HG03280 (cell line): Measurements from ENCODE around the gene ANGEL1.

Experiments
- ATAC-seq: cut with Tn5 transposase; IDR thresholded peaks from one replicate; pipeline ENCODE4 v1.9.1; 2021; ENCODE audit warnings: mild to moderate bottlenecking, moderate library complexity; ENCODE audit not compliant: unreplicated experiment

The ANGEL1 gene

GRCh38 chr14:76812422-76813383 lies at the start of gene ANGEL1:
Gene ANGEL1, minus strand, starts transcription at chr14:76812882. Its CDS starts 55 bp downstream, at chr14:76812827.
- peak; percentile 90 for ATAC-seq

GRCh38 chr14:76861574-76862255 lies 49.0 kb upstream of the ANGEL1 start:
- no peak for ATAC-seq

- ATAC-seq, result no peak
Measured at GRCh38 chr14:76856769-76857168, 44.1 kb upstream of the ANGEL1 start.

- ATAC-seq, result no peak
Measured at GRCh38 chr14:76855066-76855465, 42.4 kb upstream of the ANGEL1 start.

GRCh38 chr14:76848879-76849278 lies 36.2 kb upstream of the ANGEL1 start:
- no peak for ATAC-seq

GRCh38 chr14:76846331-76847047 lies 33.8 kb upstream of the ANGEL1 start:
- ATAC-seq, result no peak

GRCh38 chr14:76844223-76844622 lies 31.5 kb upstream of the ANGEL1 start:
- ATAC-seq, result no peak

GRCh38 chr14:76842414-76842813 lies 29.7 kb upstream of the ANGEL1 start:
- no peak for ATAC-seq

GRCh38 chr14:76837524-76837923 lies 24.8 kb upstream of the ANGEL1 start:
- ATAC-seq, result no peak

- no peak for ATAC-seq
Measured at GRCh38 chr14:76836029-76836630, 23.4 kb upstream of the ANGEL1 start.

- ATAC-seq, result no peak
Measured at GRCh38 chr14:76834241-76834661, 21.6 kb upstream of the ANGEL1 start.

GRCh38 chr14:76833011-76833410 lies 20.3 kb upstream of the ANGEL1 start:
- ATAC-seq, result no peak

- no peak for ATAC-seq
Measured at GRCh38 chr14:76832503-76832988, 19.9 kb upstream of the ANGEL1 start.

GRCh38 chr14:76830556-76830955 lies 17.9 kb upstream of the ANGEL1 start:
- ATAC-seq, result no peak

- ATAC-seq, result no peak
Measured at GRCh38 chr14:76829650-76830421, 17.2 kb upstream of the ANGEL1 start.

GRCh38 chr14:76829013-76829365 lies 16.3 kb upstream of the ANGEL1 start:
- ATAC-seq, result no peak

- no peak for ATAC-seq
Measured at GRCh38 chr14:76828339-76829012, 15.8 kb upstream of the ANGEL1 start.

- ATAC-seq, result no peak
Measured at GRCh38 chr14:76827696-76828296, 15.1 kb upstream of the ANGEL1 start.

GRCh38 chr14:76826122-76826521 lies 13.4 kb upstream of the ANGEL1 start, which contains the start of gene LRRC74A:
Gene LRRC74A, plus strand, starts transcription at chr14:76826408. Its CDS starts 290 bp downstream, at chr14:76826698.
- ATAC-seq, result no peak
